Endothelial cell of umbilical vein (primary cell): ENCODE measurements around the gene TCF20. TPM values are rescaled to one million over a fixed set of nuclear protein-coding genes. Genes with fewer than 3 reads are reported as not detected.

ENCODE experiments used
- BruUV-seq: library from RNA; stranded (reverse); fragments of 400-500 nt; replicated peaks from 2 replicates; lab custom pipeline; 2021; lab: Mats Ljungman, UMichigan
- CTCF ChIA-PET: fragments of 300-600, 350-600 bp; sonication (Branson Sonifier 250); formaldehyde crosslinking; loops from one replicate; lab custom pipeline; 2021; ENCODE audit warnings: antibody characterized with exemption, inconsistent platforms; lab: Charles Lee
- POLR2A ChIA-PET: fragments of 300-600, 350-600 bp; sonication (Branson Sonifier 250); formaldehyde crosslinking; loops from one replicate; lab custom pipeline; 2021; ENCODE audit warnings: antibody characterized with exemption, inconsistent platforms; lab: Charles Lee
- DNase-seq: peaks from one replicate; pipeline ENCODE4 v3.0.0-alpha.2; 2011; ENCODE audit warnings: low read depth, low spot score
- FAIRE-seq: peaks from 2 replicates; lab custom pipeline; 2011; peaks lifted over from hg19 to GRCh38; lab: Jason Lieb, UNC
- H2AFZ ChIP-seq: 2 replicates; pipeline ENCODE4 v1.6.0; 2012; ENCODE audit warnings: low read depth, low read length, control low read depth, inconsistent platforms
- H3K27ac ChIP-seq: 2 replicates; pipeline ENCODE4 v1.5.1; 2011; ENCODE audit warnings: low read depth, mild to moderate bottlenecking, control low read depth, low read length, moderate library complexity; ENCODE audit not compliant: insufficient read depth
- H3K27me3 ChIP-seq, 2 experiments: 2 replicates each; pipeline versions ENCODE4 v1.6.0 to v1.6.1; 2011; ENCODE audit warnings: low read length in 2 of 2, mixed read lengths in 1 of 2; ENCODE audit not compliant: control insufficient read depth in 2 of 2, insufficient read depth in 2 of 2
- H3K36me3 ChIP-seq, 2 experiments: 2 replicates in 1 of 2; 3 replicates in 1 of 2; pipeline ENCODE4 v1.5.1; 2011; ENCODE audit warnings: low read length in 2 of 2, mild to moderate bottlenecking in 1 of 2, moderate library complexity in 1 of 2; ENCODE audit not compliant: control insufficient read depth in 2 of 2, insufficient read depth in 2 of 2; ENCODE audit errors: extremely low read depth in 1 of 2
- H3K4me1 ChIP-seq: 3 replicates; pipeline ENCODE4 v1.5.1; 2011; ENCODE audit warnings: mild to moderate bottlenecking, low read length; ENCODE audit not compliant: control insufficient read depth, insufficient read depth; ENCODE audit errors: extremely low read depth
- H3K4me2 ChIP-seq: 2 replicates; pipeline ENCODE4 v1.6.1; 2011; ENCODE audit warnings: low read length, control low read depth, mixed read lengths; ENCODE audit not compliant: insufficient read depth
- H3K4me3 ChIP-seq, 3 experiments: fragments of 200-600 bp in 1 of 3; sonication (generic), shearing (Covaris generic) in 1 of 3; replicated peaks in 1 of 3; 2 replicates each; pipeline ENCODE4 v1.5.1; 2011 to 2016; ENCODE audit warnings: control low read depth in 3 of 3, low read length in 3 of 3, mild to moderate bottlenecking in 2 of 3, inconsistent platforms in 1 of 3, low read depth in 1 of 3, moderate library complexity in 1 of 3; ENCODE audit not compliant: insufficient read depth in 1 of 3
- H3K79me2 ChIP-seq: 2 replicates; pipeline ENCODE4 v1.6.0; 2012; ENCODE audit warnings: low read length, inconsistent platforms; ENCODE audit not compliant: control insufficient read depth, insufficient read depth
- H3K9ac ChIP-seq: replicated peaks from 2 replicates; pipeline ENCODE3; 2011; ENCODE audit warnings: low read length, control low read depth; ENCODE audit not compliant: insufficient read depth; ENCODE audit errors: extremely low read depth
- H3K9me1 ChIP-seq: replicated peaks from 3 replicates; pipeline ENCODE4 v1.6.0; 2011; ENCODE audit warnings: mild to moderate bottlenecking, low read length; ENCODE audit not compliant: control insufficient read depth, insufficient read depth; ENCODE audit errors: extremely low read depth
- H3K9me3 ChIP-seq: replicated peaks from 2 replicates; pipeline ENCODE4 v1.5.1; 2012; ENCODE audit warnings: low read length, inconsistent platforms; ENCODE audit not compliant: control insufficient read depth, insufficient read depth
- H4K20me1 ChIP-seq: replicated peaks from 2 replicates; pipeline ENCODE3; 2011; ENCODE audit warnings: mild to moderate bottlenecking, low read length; ENCODE audit not compliant: control insufficient read depth, insufficient read depth; ENCODE audit errors: extremely low read depth
- CTCF ChIP-seq, 2 donors: IDR thresholded peaks; 1 replicate in 1 of 2; 2 replicates in 1 of 2; pipeline ENCODE4 v1.5.1; 2011; ENCODE audit warnings: low read length in 2 of 2, mild to moderate bottlenecking in 2 of 2, moderate library complexity in 2 of 2, control low read depth in 1 of 2, inconsistent platforms in 1 of 2, low read depth in 1 of 2; ENCODE audit not compliant: insufficient read depth in 1 of 2; ENCODE audit errors: extremely low read depth in 1 of 2
- EZH2 ChIP-seq: IDR thresholded peaks from 2 replicates; pipeline ENCODE4 v1.6.1; 2012; ENCODE audit warnings: borderline replicate concordance, low read depth, mild to moderate bottlenecking, moderate library complexity, low read length, inconsistent platforms; ENCODE audit not compliant: severe bottlenecking
- FOS ChIP-seq: IDR thresholded peaks from 2 replicates; pipeline ENCODE4 v1.6.1; 2011; ENCODE audit warnings: mild to moderate bottlenecking, low read length, moderate library complexity, borderline replicate concordance; ENCODE audit not compliant: insufficient read depth
- GATA2 ChIP-seq: IDR thresholded peaks from 2 replicates; pipeline ENCODE4 v1.7.0; 2011; ENCODE audit warnings: low read depth, mild to moderate bottlenecking, moderate library complexity, mixed read lengths, low read length; ENCODE audit not compliant: insufficient read length, insufficient read depth
- JUN ChIP-seq: IDR thresholded peaks from 2 replicates; pipeline ENCODE4 v1.6.1; 2011; ENCODE audit warnings: borderline replicate concordance, low read depth; ENCODE audit not compliant: insufficient read length, insufficient read depth
- MYC ChIP-seq: IDR thresholded peaks from one replicate; pipeline ENCODE4 v1.6.1; 2011; ENCODE audit warnings: mild to moderate bottlenecking, low read depth, low read length
- POLR2A ChIP-seq: IDR thresholded peaks from 2 replicates; pipeline ENCODE4 v1.6.1; 2012; ENCODE audit warnings: low read depth, mild to moderate bottlenecking, control low read depth, low read length
- POLR2AphosphoS5 ChIP-seq: IDR thresholded peaks from 2 replicates; pipeline ENCODE4 v1.6.1; 2012; ENCODE audit warnings: low read depth, mild to moderate bottlenecking, control low read depth, low read length, moderate library complexity; ENCODE audit not compliant: insufficient read depth
- dilution Hi-C: fragments of 300-500 bp; cut with MboI; formaldehyde crosslinking; loops from one replicate; pipeline ENCODE4 v1.15.0; 2019; ENCODE audit warnings: low sequenced_read_pairs; ENCODE audit not compliant: extremely low pct_ligation_motif_present
- intact Hi-C: fragments of 100-400 bp; cut with micrococcal nuclease; formaldehyde crosslinking; loops from one replicate; pipeline ENCODE4 v1.10.0; 2022
- polyA plus RNA-seq, 4 experiments: library from polyadenylated mRNA; depleted of rRNA in 3 of 4; stranded (reverse) in 3 of 4; unstranded in 1 of 4; fragments of >200 nt; gene quantifications; 2 replicates each; pipeline versions ENCODE4 v1.2.1 to v1.2.3, GENCODE V29; 2011 to 2012; ENCODE audit warnings: missing spikeins in 1 of 4
- total RNA-seq: library from RNA; stranded (reverse); gene quantifications from 2 replicates; pipeline ENCODE4 v1.2.3, GENCODE V29; 2021
- TF ChIP-seq, protein P1 (sequence below): IDR thresholded peaks from 2 replicates; pipeline ENCODE4 v1.6.1; 2011; ENCODE audit not compliant: insufficient read depth, insufficient read length

Gene TCF20
- total and polyA plus RNA-seq, 2 donors (not counting 3 experiments of a cell fraction or from before 2014, with no cell fraction given): 11.2 to 36.7 TPM

GRCh38 chr22:42279425-42280020 is 9.1 kb upstream of the TCF20 start:
- no TSS peak for BruUV-seq
- intact Hi-C loops: loop anchor here (10.0 kb wide), 1 partner anchor 155 kb away; the partner anchor contains the start of gene NFAM1
- Histone ChIP-seq H3K4me1 (no peaks in the 10 kb centered on the region), H3K36me3 (no peaks in the 10 kb centered on the region), H2AFZ (no peak overlapping the region), H3K4me3 (no peak overlapping the region), H3K9me1 (no peaks in the 10 kb centered on the region), H3K27ac (no peak overlapping the region), H3K4me2 (no peak overlapping the region), H3K79me2 (no peaks in the 10 kb centered on the region), H4K20me1 (no peaks in the 10 kb centered on the region), H3K27me3 (peaks cover 17 to 24% of the 10 kb centered on the region in 2 experiments), H3K9ac (no peak overlapping the region), H3K9me3 (no peaks in the 10 kb centered on the region)
- CTCF ChIA-PET: interaction anchor here (2.1 kb wide), 1 partner anchor 157 kb away, joined by 7 read pairs; no protein-coding TSS in a partner anchor
- dilution Hi-C loops: no loop called here
- FAIRE-seq: no peak
- POLR2A ChIA-PET: no interaction called here
- no peak for TF ChIP-seq POLR2AphosphoS5
- TF ChIP-seq CTCF (IDR thresholded peaks at IDR 0.05; ENCODE audit: extremely low read depth in 1 of 2, insufficient read depth in 1 of 2, low read depth in 1 of 2, low read length in 2 of 2): no peak
- TF ChIP-seq FOS: no peak
- TF ChIP-seq EZH2: no peak
- TF ChIP-seq POLR2A: no peak
- TF ChIP-seq, protein P1, sequence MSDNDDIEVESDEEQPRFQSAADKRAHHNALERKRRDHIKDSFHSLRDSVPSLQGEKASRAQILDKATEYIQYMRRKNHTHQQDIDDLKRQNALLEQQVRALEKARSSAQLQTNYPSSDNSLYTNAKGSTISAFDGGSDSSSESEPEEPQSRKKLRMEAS: no peak
- no peak for TF ChIP-seq JUN
- no peak for TF ChIP-seq MYC
- TF ChIP-seq GATA2: no peak
- no peak for DNase-seq
